HTERT RPE-1 (cell line): ENCODE measurements around the gene POLR3G.

ENCODE experiments used
- in situ Hi-C: fragments of 300-500 bp; cut with MboI; formaldehyde crosslinking; loops from 4 replicates; pipeline ENCODE4 v1.14.3; 2020; ENCODE audit warnings: low sequenced_read_pairs

Gene POLR3G

DNA sequence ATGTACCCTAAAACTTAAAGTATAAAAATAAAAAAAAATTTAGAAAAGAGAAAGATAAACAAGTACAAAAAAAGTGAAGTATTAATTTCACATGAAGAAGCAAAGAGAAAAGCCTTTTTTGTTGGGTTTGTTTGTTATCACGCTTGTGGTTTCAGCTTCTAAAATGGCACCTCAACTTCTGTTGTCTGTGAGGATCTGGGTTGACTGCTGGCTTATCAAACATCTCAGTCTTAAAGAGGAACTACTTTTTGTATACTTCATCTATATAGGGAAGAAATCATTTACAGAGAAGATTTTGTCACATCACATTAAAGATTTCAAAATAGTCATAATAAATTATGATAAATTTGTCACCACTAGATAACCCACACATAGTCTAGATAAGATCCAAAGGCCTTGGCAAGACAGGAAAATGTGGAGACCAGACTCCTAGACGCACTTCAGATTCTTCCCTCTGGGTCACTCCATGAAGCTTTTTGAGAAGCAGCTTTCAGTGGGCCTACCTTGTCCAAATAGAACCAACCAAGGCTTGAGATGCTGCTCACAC, 75.1 kb downstream of the POLR3G start:
- in situ Hi-C loops = no loop called here

DNA sequence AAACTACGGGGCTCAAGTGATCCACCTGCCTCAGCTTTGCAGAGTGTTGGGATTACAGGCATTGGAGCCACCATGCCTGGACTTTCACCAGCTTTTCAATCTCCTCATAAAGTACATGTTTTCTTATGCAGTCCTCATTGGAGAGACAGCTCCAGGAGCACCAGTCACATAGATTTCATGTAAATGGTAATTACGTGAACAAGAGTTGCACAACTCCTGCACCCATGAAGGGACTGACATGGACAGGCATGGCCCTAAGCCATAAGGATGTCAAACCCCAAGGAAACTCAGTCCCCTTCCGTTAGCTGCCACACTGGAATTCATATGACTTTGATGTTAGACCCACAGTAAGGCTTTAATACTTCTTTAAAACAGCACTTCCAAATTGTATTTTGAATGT, 76.3 kb downstream of the POLR3G start:
- in situ Hi-C loops = no loop called here

DNA sequence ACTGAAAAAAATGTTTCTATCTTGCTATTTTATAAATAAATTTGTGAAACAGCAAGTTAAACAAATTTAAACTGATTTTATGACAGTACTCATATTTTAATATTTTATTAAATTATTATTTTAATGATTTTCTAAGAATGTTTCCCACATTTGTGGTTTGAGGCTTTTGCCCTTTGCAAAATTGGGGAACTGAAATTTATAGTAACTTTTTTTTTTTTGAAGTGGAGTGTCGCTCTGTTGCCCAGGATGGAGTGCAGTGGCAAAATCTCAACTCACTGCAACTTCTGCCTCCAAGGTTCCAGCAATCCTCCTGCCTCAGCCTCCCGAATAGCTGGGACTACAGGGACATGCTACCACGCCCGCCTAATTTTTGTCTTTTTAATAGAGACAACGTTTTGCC, 76.7 kb downstream of the POLR3G start:
- in situ Hi-C loops = no loop called here

DNA sequence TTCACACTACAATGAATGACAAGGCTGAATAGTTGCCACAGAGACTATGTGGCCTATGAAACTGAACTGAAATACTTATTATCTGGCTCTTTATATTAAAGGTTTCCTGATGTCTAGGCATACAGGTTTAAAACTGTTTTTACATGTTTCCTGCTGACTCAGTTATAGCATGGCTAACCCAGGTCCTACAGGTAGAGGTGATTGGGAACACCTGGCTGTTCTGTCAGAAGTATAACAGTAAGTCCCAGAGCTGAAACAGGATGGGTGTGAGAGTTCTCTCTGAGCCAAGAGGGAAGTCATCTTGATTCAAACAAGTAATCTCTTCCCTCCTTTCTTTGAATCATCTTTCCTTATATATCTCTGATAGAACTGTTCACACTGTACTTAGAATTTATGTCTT, 79.0 kb downstream of the POLR3G start:
- in situ Hi-C loops = no loop called here

DNA sequence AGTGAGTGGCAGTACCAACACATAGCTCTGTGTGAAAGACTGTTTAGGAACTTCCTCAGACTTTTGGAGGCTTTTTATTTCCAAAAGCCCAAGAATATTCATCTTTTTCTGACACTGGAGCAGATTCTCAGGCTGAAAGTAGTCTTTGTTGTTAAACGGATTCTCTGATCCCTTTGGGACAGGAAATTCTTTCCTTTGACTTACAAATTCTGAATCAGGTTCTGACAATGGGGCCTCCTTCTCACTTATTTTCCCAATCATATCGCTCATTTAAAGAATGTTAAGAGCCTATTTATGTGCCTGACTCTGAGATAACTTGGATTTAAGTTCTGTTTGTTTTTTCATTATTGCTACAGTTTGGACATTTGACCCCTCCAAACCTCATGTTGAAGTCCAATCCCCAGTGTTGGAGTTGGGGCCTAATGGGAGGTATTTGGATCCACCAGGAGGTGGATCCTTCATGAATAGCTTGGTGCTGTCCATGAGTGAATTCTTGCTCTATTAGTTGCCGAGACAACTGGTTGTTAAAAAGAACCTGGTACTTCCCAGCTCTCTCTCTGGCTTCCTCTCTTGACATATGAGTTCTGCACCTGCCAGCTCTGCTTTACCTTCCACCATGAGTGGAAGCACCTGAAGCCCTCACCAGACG, 79.8 kb downstream of the POLR3G start:
- in situ Hi-C loops = no loop called here

DNA sequence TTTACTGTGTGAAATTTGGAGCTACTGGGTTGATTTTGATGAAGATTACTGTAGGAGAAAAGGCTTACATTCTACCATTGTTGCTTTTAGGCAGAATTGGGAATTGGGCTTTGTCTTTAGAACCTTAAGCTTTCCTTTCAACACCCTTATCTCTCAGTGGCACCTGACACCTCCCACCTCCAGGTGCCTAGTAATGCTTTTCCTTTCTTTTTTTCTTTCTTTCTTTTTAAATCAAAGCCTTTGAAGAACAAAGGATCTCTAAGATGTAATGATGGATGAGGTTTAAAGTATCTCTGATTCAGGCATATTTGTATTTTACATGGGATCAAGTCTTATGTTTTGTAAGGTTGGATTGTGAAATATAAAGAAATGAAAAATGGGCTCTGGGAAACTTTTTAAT, 81.0 kb downstream of the POLR3G start:
- in situ Hi-C loops = no loop called here

DNA sequence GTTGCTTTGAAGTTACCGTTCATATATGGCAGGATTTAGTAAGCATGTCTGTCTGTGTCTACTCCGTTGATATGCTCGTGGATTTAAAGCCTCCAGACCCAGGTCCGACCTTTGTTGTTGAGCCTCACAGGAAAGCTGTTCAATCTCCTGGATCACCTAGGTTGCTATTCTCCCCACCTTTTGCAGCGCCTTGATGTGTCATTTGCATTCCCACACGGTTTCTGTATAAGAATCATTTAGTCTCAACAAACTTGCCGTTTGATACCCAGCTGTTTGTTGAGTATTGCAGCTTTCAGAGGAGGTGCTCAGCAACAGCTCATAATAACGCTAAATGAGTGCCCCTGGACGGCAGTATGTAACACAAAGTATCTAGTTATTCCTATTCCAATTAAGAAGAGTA, 82.7 kb downstream of the POLR3G start:
- in situ Hi-C loops = no loop called here

DNA sequence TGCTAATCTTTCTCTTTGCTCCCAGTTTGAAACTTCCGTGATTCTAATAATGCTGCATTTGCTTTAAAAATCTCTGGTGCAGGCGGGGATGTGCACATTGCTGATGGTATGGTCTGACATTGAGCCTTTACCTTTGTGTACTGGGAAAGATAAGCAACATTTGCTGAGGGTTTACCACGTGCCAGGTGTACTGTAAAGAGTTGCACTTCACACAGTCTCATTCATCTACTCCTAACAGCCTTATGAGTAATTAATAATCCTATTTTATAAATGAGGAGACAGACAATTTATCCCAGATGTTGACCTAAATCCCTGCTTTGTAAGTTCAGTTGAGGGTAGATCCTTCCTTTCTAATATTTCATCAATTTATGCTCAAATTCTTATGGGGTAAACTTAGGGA, 83.2 kb downstream of the POLR3G start:
- in situ Hi-C loops = no loop called here

DNA sequence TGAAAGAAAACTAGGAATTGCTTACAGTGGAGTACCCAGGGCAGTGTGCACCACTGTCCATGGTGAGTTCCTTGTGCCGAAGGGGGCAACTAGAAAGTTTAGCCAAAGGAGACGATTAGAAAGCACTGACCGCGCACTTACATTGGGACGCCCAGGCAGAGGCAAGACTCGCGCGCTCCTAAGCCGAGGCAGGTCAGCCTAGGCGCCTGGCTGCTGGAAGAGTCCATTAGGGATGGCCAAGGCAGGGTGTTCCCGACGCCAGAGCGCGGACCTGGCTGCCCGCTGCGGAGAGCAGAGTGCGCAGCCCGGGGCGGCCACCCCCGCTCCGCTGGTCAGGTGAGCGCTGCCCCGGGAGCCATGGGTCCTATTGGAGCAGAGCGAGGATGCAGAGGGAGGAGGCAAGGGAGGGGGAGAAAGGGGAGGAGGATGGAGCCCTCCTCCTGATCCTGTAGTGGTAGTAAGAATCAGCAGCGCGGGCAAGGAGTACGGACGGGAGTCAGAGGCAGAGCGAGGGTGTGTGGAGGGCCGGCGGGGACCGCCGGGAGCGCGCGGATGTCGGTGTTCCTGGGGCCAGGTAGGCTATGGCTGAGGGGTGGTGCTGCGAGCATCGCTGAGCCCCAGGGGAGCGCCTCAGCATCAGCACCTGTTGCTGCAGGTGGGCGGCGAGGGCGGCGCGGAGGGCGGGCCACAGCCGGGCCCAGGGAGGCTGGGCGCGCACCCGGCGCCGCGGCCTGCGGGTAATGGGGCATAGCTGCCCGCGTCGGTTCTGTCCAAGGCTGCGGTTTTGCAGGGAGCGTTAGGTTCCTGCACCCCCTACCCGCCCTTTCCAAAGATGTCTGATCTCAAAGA, 83.9 kb downstream of the POLR3G start, which contains the start of gene ADGRV1:
Gene ADGRV1, plus strand, starts transcription at position 454 of the 849 bp plus-strand sequence. Its CDS starts 99 bp downstream, at position 553.
- in situ Hi-C loops = no loop called here

DNA sequence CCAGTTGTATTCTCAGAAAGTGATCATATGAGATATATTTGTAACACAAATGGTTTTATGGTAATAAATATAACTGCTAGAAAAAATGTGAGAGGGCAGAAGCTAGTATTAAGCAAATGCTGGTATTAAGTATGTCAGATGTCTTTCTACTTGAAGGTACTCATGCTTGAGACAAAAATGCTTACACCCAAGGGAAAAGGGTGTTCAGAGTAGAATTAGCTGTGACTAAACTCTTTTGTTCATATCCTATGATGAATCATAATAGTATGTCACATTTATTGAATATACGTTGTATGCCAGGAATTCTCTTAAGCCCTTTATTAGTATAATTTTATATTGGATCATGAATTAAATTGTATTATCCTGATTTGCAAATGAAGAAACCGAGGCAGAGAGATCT, 86.1 kb downstream of the POLR3G start:
- in situ Hi-C loops = no loop called here

DNA sequence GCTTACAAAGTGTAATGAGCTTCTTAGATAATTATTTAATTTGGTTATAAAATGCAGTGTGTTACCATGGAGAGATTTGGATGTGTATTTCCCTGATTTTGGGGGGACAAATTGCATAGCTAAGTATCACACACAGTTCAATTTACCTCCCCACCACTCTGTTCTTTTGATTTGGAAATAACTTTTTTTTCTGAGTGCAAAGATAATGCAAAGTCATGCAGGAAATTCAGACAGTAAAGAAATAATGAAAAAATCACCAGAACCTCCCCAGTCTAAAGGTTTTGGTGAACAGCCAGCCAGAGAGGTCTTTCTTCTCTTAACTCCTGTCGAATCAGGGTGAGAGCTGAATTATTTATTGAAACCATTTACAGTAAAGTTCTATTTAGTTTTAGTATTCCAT, 87.1 kb downstream of the POLR3G start:
- in situ Hi-C loops = no loop called here

DNA sequence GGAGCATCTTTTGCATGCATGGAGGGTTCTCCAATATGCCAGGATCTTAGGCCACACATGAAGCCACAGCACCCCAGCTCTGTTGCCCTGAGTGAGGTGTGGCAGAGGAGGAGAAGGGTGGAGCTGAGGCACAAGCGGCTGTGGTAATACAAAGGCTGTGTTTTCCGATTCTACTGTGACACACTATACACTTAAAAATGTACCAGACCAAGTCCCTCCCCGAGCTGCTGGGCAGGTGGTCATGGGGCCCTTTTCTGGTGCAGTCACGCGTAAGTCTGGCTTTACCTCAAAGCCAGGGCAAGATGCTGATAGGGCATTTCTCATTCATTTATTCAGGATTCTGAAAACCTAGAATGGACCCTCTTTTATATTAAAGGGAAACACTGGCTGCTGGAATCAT, 87.7 kb downstream of the POLR3G start:
- in situ Hi-C loops = no loop called here

DNA sequence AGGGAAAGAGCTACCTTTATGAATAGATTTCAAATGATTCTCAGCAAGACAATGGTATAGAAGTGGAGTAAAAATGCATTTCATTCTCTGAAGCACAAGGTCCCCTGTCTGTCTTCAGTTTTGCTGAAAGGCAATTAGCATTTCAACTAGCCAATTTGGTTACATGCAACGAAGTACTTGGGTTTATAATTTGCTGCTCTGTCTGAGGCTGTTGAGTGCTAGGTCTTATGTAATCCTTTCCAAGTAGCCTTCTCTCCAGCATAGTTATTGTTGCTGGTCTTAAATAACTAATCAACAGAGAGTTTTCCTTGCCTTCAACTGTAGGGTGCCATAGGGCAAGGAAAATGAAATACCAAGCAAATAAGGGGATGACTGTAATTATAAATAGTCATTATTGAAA, 88.4 kb downstream of the POLR3G start:
- in situ Hi-C loops = no loop called here
